IMR-90 (cell line): ENCODE results near the gene MPZL1. TPM values are rescaled to one million over a fixed set of nuclear protein-coding genes. Genes with fewer than 3 reads are reported as not detected.

Source experiments
- ATAC-seq: fragments of 200-7000 bp; cut with Tn5 transposase; 2 replicates; pipeline ENCODE4 v1.9.1; 2020; ENCODE audit warnings: low read depth, mild to moderate bottlenecking, moderate library complexity
- BruUV-seq: library from RNA; stranded (reverse); fragments of 400-500 nt; replicated peaks from 2 replicates; lab custom pipeline; 2021; lab: Mats Ljungman, UMichigan
- CTCF ChIA-PET: fragments of 300-600 bp; formaldehyde crosslinking; extraction: SDS; loops from one replicate; lab custom pipeline; 2021; ENCODE audit warnings: antibody characterized with exemption; lab: Yijun Ruan, JAX
- POLR2A ChIA-PET: fragments of 300-600 bp; sonication (Branson Sonifier 250); formaldehyde crosslinking; loops from one replicate; lab custom pipeline; 2022; ENCODE audit warnings: antibody characterized with exemption; ENCODE audit not compliant: unreplicated experiment; lab: Charles Lee
- DNase-seq: peaks from one replicate; pipeline ENCODE4 v3.0.0; 2013
- H2AFZ ChIP-seq: replicated peaks from 2 replicates; pipeline ENCODE3; 2013; ENCODE audit warnings: low read length, mild to moderate bottlenecking; ENCODE audit not compliant: poor library complexity
- H2AK5ac ChIP-seq: 2 replicates; pipeline ENCODE4 v1.6.1; 2013; ENCODE audit warnings: low read depth, low read length, inconsistent platforms
- H2AK9ac ChIP-seq: replicated peaks from 2 replicates; pipeline ENCODE3; 2013; ENCODE audit warnings: mild to moderate bottlenecking, low read depth, low read length, moderate library complexity; ENCODE audit not compliant: poor library complexity
- H2BK120ac ChIP-seq: 2 replicates; pipeline ENCODE4 v1.6.1; 2013; ENCODE audit warnings: low read depth, low read length, inconsistent platforms
- H2BK15ac ChIP-seq: 3 replicates; pipeline ENCODE4 v1.6.1; 2013; ENCODE audit warnings: low read depth, low read length, inconsistent platforms
- H2BK20ac ChIP-seq: 2 replicates; pipeline ENCODE4 v1.6.1; 2013; ENCODE audit warnings: low read depth, mild to moderate bottlenecking, inconsistent platforms, low read length, moderate library complexity
- H2BK5ac ChIP-seq: 2 replicates; pipeline ENCODE4 v1.6.1; 2013; ENCODE audit warnings: mild to moderate bottlenecking, low read depth, low read length, inconsistent platforms; ENCODE audit not compliant: poor library complexity, severe bottlenecking
- H3K14ac ChIP-seq: replicated peaks from 2 replicates; pipeline ENCODE4 v1.6.1; 2013; ENCODE audit warnings: low read depth, low read length, inconsistent platforms
- H3K18ac ChIP-seq: 2 replicates; pipeline ENCODE4 v1.6.1; 2013; ENCODE audit warnings: low read depth, low read length, control low read depth
- H3K23ac ChIP-seq: 2 replicates; pipeline ENCODE4 v1.6.1; 2013; ENCODE audit warnings: low read depth, low read length, inconsistent platforms
- H3K27ac ChIP-seq: 2 replicates; pipeline ENCODE4 v1.5.1; 2013; ENCODE audit warnings: mild to moderate bottlenecking, control low read depth, low read length; ENCODE audit not compliant: insufficient read depth
- H3K27me3 ChIP-seq: 2 replicates; pipeline ENCODE4 v1.6.1; 2013; ENCODE audit warnings: low read length; ENCODE audit not compliant: control insufficient read depth, insufficient read depth
- H3K36me3 ChIP-seq: 2 replicates; pipeline ENCODE4 v1.6.1; 2013; ENCODE audit warnings: low read length, mixed read lengths; ENCODE audit not compliant: control insufficient read depth, insufficient read depth
- H3K4ac ChIP-seq: 2 replicates; pipeline ENCODE4 v1.6.1; 2013; ENCODE audit warnings: low read depth, low read length, inconsistent platforms
- H3K4me1 ChIP-seq: 2 replicates; pipeline ENCODE4 v1.6.1; 2013; ENCODE audit warnings: low read length, mixed read lengths; ENCODE audit not compliant: control insufficient read depth, insufficient read depth
- H3K4me2 ChIP-seq: 2 replicates; pipeline ENCODE4 v1.6.1; 2013; ENCODE audit warnings: low read depth, mild to moderate bottlenecking, control low read depth, low read length, moderate library complexity
- H3K4me3 ChIP-seq: 2 replicates; pipeline ENCODE4 v1.5.1; 2013; ENCODE audit warnings: low read depth, mild to moderate bottlenecking, control low read depth, low read length, moderate library complexity; ENCODE audit not compliant: insufficient read depth
- H3K56ac ChIP-seq: 2 replicates; pipeline ENCODE4 v1.6.1; 2013; ENCODE audit warnings: low read length, inconsistent platforms; ENCODE audit not compliant: insufficient read depth; ENCODE audit errors: extremely low read depth
- H3K79me1 ChIP-seq, 2 experiments: 2 replicates each; pipeline ENCODE4 v1.6.1; 2013; ENCODE audit warnings: low read length in 2 of 2, inconsistent platforms in 1 of 2, low read depth in 1 of 2
- H3K9ac ChIP-seq: 2 replicates; pipeline ENCODE4 v1.6.1; 2013; ENCODE audit warnings: low read depth, low read length, control low read depth
- H3K9me1 ChIP-seq: 2 replicates; pipeline ENCODE4 v1.6.1; 2013; ENCODE audit warnings: low read length, inconsistent platforms; ENCODE audit not compliant: insufficient read depth
- H3K9me3 ChIP-seq: 2 replicates; pipeline ENCODE4 v1.6.1; 2013; ENCODE audit warnings: low read length; ENCODE audit not compliant: control insufficient read depth, insufficient read depth
- H4K20me1 ChIP-seq: 2 replicates; pipeline ENCODE4 v1.6.1; 2013; ENCODE audit warnings: low read length, inconsistent platforms; ENCODE audit not compliant: insufficient read depth
- H4K5ac ChIP-seq: 2 replicates; pipeline ENCODE4 v1.6.1; 2013; ENCODE audit warnings: mild to moderate bottlenecking, low read depth, low read length, control low read depth
- H4K8ac ChIP-seq, 2 experiments: 2 replicates each; pipeline ENCODE4 v1.6.1; 2013; ENCODE audit warnings: low read depth in 2 of 2, low read length in 2 of 2, control low read depth in 1 of 2, inconsistent platforms in 1 of 2
- H4K91ac ChIP-seq: 2 replicates; pipeline ENCODE4 v1.6.1; 2013; ENCODE audit warnings: low read depth, low read length, inconsistent platforms; ENCODE audit not compliant: insufficient read depth
- CHD1 ChIP-seq: IDR thresholded peaks from 2 replicates; pipeline ENCODE4 v1.6.1; 2012; ENCODE audit warnings: low read depth, low read length, improper control_type of control experiment
- SMC3 ChIP-seq: fragments of 150-350 bp; IDR thresholded peaks from 2 replicates; pipeline ENCODE4 v1.6.1; 2016; ENCODE audit warnings: low read depth, mild to moderate bottlenecking, antibody characterized with exemption, low read length, moderate library complexity
- WGBS, 2 experiments: methylation state at CpG; one replicate each; pipeline versions ENCODE4 v1.1.5 to v1.1.7; 2013; ENCODE audit warnings: missing lambda C conversion rate in 2 of 2; ENCODE audit not compliant: insufficient read length in 1 of 2; ENCODE audit errors: extremely low coverage in 2 of 2; 5-methylcytosine and 5-hydroxymethylcytosine counted together
- dilution Hi-C: fragments of 300-500 bp; cut with HindIII; formaldehyde crosslinking; loops from one replicate; pipeline ENCODE4 v1.14.3; 2018; ENCODE audit warnings: low sequenced_read_pairs; ENCODE audit not compliant: unreplicated experiment
- in situ Hi-C: fragments of 300-500 bp; cut with MboI; formaldehyde crosslinking; loops from 3 replicates; pipeline ENCODE4 v1.14.3; 2019; ENCODE audit warnings: low sequenced_read_pairs, inconsistent platforms, mixed read lengths
- intact Hi-C: fragments of 100-400 bp; cut with micrococcal nuclease; formaldehyde crosslinking; loops from 2 replicates; pipeline ENCODE4 v1.10.0; 2022
- polyA plus RNA-seq, 3 experiments: library from polyadenylated mRNA; depleted of rRNA; stranded (reverse); fragments of >200 nt; gene quantifications; 2 replicates each; pipeline ENCODE4 v1.2.3, GENCODE V29; 2012; ENCODE audit warnings: low replicate concordance in 1 of 3
- total RNA-seq: library from RNA; depleted of rRNA; stranded (reverse); fragments of >200 nt; gene quantifications from 2 replicates; pipeline ENCODE4 v1.2.3, GENCODE V29; 2012
- TF ChIP-seq, protein P1 (sequence below): fragments of 150-350 bp; IDR thresholded peaks from 2 replicates; pipeline ENCODE4 v1.6.1; 2016; ENCODE audit warnings: low read depth, mild to moderate bottlenecking, low read length, moderate library complexity, borderline replicate concordance

MPZL1 gene
- total and polyA plus RNA-seq, 2 of the 4 experiments (the other 2 are of a cell fraction): 55.3 to 87.3 TPM

DNA sequence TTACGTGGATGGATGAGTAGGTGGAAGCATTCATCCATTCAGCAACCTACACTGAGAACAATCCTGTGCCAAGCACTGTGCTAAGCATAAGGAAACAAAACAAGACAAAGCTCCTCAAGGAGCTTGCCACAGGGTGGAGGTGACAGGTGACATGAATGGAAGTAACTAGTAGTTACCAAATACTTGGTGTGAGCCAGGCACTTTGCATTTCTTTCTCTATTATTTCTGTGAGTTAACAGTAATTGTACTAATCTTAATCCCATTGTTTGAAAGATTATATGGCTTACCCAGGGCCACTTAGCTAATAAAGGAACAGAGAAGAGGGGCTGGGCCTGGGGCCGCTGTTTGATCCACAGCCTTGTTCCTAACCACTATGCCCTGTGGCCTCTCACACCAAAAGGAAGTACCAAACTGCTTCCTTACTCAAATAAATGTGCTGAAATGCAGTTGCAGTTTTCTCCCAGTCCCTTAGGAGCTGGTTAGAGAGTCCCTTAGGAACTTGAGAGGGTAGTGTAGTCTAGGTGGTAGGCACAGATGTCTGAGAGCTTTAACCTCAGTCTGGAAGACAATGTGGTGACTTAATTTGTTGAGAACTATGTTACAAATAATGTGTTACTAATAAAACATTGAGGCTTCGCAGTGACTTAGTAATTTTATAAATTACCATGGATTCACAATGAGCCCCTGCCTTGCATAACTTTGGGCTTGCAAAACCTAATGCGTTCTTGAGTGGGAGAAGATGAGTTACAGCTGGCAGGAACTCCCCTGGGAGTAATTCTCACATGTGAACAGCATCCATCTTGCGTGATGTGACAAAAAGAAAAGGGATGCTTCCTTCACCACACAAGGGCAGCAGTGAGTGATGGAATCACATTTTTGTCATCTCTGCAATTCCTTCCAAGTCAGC is 69.8 kb downstream of the MPZL1 start (continued):
- TF ChIP-seq, protein P1, sequence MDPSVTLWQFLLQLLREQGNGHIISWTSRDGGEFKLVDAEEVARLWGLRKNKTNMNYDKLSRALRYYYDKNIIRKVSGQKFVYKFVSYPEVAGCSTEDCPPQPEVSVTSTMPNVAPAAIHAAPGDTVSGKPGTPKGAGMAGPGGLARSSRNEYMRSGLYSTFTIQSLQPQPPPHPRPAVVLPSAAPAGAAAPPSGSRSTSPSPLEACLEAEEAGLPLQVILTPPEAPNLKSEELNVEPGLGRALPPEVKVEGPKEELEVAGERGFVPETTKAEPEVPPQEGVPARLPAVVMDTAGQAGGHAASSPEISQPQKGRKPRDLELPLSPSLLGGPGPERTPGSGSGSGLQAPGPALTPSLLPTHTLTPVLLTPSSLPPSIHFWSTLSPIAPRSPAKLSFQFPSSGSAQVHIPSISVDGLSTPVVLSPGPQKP: no peak
- TF ChIP-seq SMC3: no peak

DNA sequence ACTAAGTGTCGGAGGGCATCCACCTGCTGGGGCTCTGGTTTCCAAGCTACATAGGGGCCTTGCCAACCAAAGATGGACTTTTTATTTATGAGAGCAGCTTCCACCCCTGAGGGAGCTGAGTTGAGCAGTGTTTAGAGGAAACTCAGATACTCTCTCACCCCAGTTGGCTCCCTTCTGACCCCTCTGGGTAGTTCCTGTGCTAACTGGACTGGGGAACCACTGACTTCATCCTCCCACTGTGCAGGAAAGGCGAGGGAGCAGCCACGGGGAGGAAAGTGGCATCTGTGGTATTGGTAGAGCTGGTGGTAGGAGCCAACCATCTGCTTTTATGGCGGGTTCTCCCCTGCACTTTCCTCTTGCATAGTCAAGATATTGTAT is 70.4 kb downstream of the MPZL1 start:
- no peak overlapping the region for H3K4me3 ChIP-seq
- intact Hi-C loops: loop anchor here (1.0 to 5.0 kb wide), 2 partner anchors 71 to 290 kb away; partner anchors contain the start of gene MPZL1
- peak overlapping the region; percentile 54; the same call in 1 of the 2 replicates for H2AK5ac ChIP-seq
- dilution Hi-C loops: no loop called here
- CTCF ChIA-PET: no interaction called here
- peak overlapping the region; percentile 85 for H2BK120ac ChIP-seq
- H2BK15ac ChIP-seq: 0 out of 3 replicates have a peak overlapping the region, but pooled peaks have one; percentile 22
- H3K27ac ChIP-seq: peak overlapping the region; percentile 58
- H3K4ac ChIP-seq: peak overlapping the region; percentile 74
- no peak overlapping the region for H3K4me2 ChIP-seq
- no TSS peak for BruUV-seq
- peaks cover 18% of the 10 kb centered on the region for H3K4me1 ChIP-seq
- no peak for ATAC-seq
- H2AFZ ChIP-seq: no peak overlapping the region
- H2AK9ac ChIP-seq: peak overlapping the region; percentile 25
- peaks cover 24% of the 10 kb centered on the region for H3K36me3 ChIP-seq
- peak overlapping the region; percentile 53 for H2BK5ac ChIP-seq
- H4K20me1 ChIP-seq: peaks cover 7% of the 10 kb centered on the region
- DNase-seq: no peak
- H3K23ac ChIP-seq: peak overlapping the region; percentile 26; the same call in 1 of the 2 replicates
- H2BK20ac ChIP-seq: peak overlapping the region; percentile 70
- no CpG with 5 or more reads among the region's 4 CpGs for WGBS, 2 experiments
- peak overlapping the region; percentile 16 for H4K5ac ChIP-seq
- H3K27me3 ChIP-seq: no peaks in the 10 kb centered on the region
- H3K56ac ChIP-seq: no peak overlapping the region
- in situ Hi-C loops: no loop called here
- TF ChIP-seq CHD1: no peak
- peak overlapping the region; percentile 43 for H3K14ac ChIP-seq
- H3K18ac ChIP-seq: peak overlapping the region; percentile 25; the same call in 1 of the 2 replicates
- H4K91ac ChIP-seq: peak overlapping the region; percentile 53
- peaks cover 21% of the 10 kb centered on the region for H3K9me1 ChIP-seq
- H3K9ac ChIP-seq: no peak overlapping the region
- peak overlapping the region in 1 of 2 experiments; percentile 67; a peak in 2 of 4 replicates for H4K8ac ChIP-seq
- no peaks in the 10 kb centered on the region for H3K9me3 ChIP-seq
- H3K79me1 ChIP-seq: peaks cover 0 to 40% of the 10 kb centered on the region in 2 experiments; a peak in 2 of 4 replicates
- POLR2A ChIA-PET: no interaction called here
